GM20431 (cell line): ENCODE measurements around the gene SCLY.

Source experiments
- in situ Hi-C: fragments of 300-500 bp; cut with MseI, MboI; formaldehyde crosslinking; loops from one replicate; pipeline ENCODE4 v1.15.0; 2020; ENCODE audit warnings: low sequenced_read_pairs; ENCODE audit not compliant: unreplicated experiment

The SCLY gene

DNA sequence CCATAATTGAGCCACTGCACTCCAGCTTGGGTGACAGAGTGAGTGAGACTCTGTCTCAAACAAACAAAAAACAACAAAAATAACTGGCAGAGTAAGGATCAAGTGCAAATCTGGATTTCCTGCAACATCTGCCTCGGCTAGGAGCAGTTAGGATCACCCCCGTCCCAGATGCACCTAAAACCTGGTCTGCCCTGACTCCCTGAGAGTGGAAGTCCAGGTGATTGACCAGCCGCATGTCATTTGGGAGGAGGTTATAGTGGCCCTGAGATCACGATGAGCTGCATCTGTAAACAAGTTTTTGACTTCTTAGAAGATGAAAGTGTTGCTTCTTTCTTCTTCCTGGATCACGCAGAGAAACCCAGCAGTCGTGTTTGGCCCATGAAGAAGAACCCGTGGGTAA is 34.3 kb downstream of the SCLY start:
- in situ Hi-C loops = no loop called here

- in situ Hi-C loops = no loop called here
These were observed 35.7 kb downstream of the SCLY start for GRCh38 chr2:238096311-238097011.

- in situ Hi-C loops = no loop called here
These were observed 36.6 kb downstream of the SCLY start for GRCh38 chr2:238097201-238097987.

- in situ Hi-C loops = no loop called here
These were observed 37.4 kb downstream of the SCLY start for GRCh38 chr2:238097988-238098871.

DNA sequence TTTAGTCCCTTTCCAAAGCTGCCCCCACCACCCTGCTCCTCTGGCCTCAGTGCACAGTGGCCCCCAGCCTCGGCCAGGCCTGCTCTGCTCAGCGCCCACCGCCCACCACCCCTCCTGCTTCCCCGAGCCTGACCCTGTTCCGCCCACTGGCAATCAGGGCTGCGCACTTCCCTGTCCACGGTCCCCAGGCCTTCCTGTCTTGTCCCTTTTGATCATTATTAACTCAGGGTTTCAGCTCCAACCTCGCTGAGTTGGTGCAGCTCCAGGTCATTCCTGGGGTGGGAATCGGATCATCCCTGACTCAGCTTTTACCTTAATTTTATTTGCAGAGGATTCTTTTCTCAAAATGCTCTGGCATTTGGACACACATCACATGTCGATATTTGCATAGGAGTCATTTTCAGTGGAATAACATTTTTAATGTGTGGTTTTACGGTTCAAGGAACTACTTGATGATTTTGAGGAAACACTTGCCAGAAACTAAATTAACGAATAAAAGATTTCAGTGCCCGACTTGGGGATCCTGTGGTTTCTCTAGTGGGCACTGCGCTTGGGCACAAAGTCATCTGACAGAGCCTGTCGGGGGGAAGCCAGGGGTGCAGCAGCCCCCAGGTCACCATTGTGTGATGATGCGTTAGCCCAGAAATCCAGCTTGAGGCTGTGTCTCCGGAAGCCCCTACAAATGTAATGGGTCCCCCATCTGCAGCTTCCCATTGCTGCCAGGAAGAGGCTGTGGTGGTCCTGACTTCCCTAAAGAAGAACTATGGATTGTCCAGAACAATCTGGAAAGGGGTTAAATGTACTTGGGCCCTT is 38.3 kb downstream of the SCLY start:
- in situ Hi-C loops = no loop called here

DNA sequence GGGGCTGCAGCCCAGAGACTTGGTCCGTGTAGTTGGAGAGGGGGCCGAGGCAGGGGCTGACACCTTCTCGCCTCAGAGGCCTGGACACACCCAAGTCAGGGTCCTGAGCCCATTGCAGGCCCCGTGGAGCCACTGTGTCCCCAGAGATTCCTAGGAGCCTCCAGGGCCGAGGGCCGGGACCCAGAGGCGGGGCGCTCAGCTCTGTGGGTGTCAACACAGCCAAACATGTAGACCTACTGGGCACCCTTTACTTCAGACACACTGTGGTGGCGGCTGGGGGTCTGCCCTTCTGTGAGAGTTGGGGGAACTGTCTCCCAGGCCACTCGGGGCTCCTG is 38.9 kb downstream of the SCLY start:
- in situ Hi-C loops = no loop called here

GRCh38 chr2:238100049-238100820 is 39.4 kb downstream of the SCLY start, which contains the start of gene ESPNL:
Gene ESPNL (plus strand): TSS chr2:238100340. CDS start chr2:238100420, 80 bp downstream.
- in situ Hi-C loops = no loop called here

GRCh38 chr2:238100821-238101771 is 40.3 kb downstream of the SCLY start:
- in situ Hi-C loops = no loop called here

DNA sequence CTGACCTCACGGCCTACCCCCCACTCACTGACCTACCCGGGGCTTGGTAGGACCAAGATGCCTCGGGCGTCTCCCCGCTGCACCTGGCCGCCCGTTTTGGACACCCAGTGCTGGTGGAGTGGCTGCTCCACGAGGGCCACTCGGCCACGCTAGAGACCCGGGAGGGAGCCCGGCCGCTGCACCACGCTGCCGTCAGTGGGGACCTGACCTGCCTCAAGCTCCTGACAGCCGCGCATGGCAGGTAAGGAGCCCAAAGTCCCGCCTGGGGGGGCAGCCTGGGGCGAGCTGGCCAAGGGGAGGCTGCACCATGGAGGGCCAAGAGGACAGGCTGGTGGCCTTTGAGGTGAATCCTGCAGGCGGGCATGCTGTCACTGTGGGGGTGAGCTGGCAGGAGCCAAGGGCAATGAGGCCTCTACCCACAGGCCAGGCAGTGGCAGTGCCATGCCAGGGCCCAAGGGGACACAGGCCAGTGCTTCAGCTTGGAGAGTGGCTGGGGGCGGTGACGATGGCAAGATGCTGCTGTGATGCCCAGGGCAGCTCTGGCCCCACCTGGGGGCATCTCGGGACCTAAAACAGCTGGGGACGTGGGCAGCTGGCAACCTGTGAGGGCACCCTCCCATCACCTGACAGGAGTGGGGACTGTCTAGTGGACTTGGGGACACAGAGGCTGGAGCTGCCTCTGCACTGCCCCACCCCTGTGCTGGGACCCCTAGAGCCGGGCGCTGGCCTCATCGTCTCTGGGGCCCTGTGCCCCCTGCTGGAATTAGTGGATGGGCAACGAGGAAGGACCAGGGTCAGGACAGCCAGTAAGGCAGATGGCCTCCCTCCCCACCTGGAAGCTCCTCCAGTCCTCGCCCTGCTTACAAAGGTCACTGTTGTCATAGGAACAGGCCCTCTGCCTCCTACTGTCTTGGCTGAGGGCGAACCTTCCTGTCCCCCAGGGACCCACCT is 41.4 kb downstream of the SCLY start:
- in situ Hi-C loops = no loop called here

DNA sequence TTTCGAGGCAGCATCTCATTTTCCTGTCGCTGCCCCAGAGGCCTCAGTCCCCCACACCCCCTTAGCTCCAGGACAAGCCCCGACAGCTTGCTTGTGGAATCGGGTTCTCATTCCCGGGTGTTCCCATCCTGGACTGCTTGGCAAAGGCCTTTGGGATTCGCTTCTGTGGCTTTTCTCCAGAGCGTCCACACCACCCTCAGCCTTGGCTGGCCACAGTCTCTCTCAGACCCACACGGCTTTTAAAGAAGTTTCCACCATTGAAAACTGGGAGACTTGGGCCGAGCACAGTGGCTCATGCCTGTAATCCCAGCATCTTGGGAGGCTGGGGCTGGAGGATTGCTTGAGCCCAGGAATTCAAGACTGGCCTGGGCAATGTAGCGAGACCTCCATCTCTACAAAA is 42.1 kb downstream of the SCLY start:
- in situ Hi-C loops = no loop called here

GRCh38 chr2:238103465-238104225 is 42.8 kb downstream of the SCLY start:
- in situ Hi-C loops = no loop called here

DNA sequence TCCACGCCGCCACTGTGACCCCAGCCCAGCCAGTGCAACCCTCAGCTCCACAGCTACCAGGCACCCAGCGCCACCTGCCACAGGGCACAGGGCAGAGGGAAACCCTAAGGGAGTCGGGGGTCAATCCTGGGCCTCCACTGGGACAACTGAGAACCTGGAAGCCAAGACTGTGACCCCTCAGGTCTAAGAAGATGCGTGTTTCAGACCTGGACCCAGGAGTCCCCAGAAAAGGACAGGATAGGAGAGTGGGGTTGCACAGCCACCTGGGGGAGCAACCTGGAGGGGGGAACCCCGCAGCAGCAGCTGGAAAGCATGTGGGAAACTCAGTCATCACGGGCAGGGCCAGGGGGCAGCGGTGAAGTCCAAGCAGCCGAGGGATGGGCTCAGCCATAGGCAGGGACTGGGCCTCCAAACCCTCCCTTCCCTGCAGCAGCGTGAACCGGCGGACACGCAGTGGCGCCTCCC is 43.5 kb downstream of the SCLY start:
- in situ Hi-C loops = no loop called here

- in situ Hi-C loops = no loop called here
These were observed 44.0 kb downstream of the SCLY start for GRCh38 chr2:238104691-238105371.

GRCh38 chr2:238105506-238106338 is 44.9 kb downstream of the SCLY start:
- in situ Hi-C loops = no loop called here

- in situ Hi-C loops = no loop called here
These were observed 45.5 kb downstream of the SCLY start for GRCh38 chr2:238106339-238106697.
